Right lobe of liver (tissue), 4 donors: ENCODE data around the gene WDR35.

Experiments used
- POLR2A ChIP-seq: fragments of 450-650 bp; IDR thresholded peaks from one replicate; pipeline ENCODE4 v1.6.1; 2017; ENCODE audit warnings: antibody characterized with exemption, mild to moderate bottlenecking
- TF ChIP-seq, protein P1 (sequence below), 4 donors: fragments of 200-600 bp in 3 of 4; fragments of 450-650 bp in 1 of 4; IDR thresholded peaks; one replicate each; pipeline versions ENCODE4 v1.5.1 to v1.8.0; 2016 to 2022; ENCODE audit warnings: antibody characterized with exemption in 4 of 4, mild to moderate bottlenecking in 2 of 4
- donor health status: DM: no; HTN: no; CAD: no.
- donor health status: DM: no; HTN: no; CAD: no.
- donor health status: DM: no; HTN: yes; CAD: no.

- TF ChIP-seq POLR2A: no peak
- TF ChIP-seq, protein P1, sequence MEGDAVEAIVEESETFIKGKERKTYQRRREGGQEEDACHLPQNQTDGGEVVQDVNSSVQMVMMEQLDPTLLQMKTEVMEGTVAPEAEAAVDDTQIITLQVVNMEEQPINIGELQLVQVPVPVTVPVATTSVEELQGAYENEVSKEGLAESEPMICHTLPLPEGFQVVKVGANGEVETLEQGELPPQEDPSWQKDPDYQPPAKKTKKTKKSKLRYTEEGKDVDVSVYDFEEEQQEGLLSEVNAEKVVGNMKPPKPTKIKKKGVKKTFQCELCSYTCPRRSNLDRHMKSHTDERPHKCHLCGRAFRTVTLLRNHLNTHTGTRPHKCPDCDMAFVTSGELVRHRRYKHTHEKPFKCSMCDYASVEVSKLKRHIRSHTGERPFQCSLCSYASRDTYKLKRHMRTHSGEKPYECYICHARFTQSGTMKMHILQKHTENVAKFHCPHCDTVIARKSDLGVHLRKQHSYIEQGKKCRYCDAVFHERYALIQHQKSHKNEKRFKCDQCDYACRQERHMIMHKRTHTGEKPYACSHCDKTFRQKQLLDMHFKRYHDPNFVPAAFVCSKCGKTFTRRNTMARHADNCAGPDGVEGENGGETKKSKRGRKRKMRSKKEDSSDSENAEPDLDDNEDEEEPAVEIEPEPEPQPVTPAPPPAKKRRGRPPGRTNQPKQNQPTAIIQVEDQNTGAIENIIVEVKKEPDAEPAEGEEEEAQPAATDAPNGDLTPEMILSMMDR (IDR thresholded peaks at IDR 0.05): no peak
These were observed 104.1 kb downstream of the WDR35 start for GRCh38 chr2:19885791-19886190.
